ENCODE results near the gene AHNAK. TPM values are rescaled to one million over a fixed set of nuclear protein-coding genes. Genes with fewer than 3 reads are reported as not detected.

Gene AHNAK
- total and polyA plus RNA-seq, 2 experiments from 2014 or later = 167 to 548 TPM

GRCh38 chr11:62433904-62434276 is 112.7 kb downstream of the AHNAK start:
- no peaks in the 10 kb centered on the region for H3K9me3 ChIP-seq (ENCODE audit: low read depth)
- no peaks in the 10 kb centered on the region for H3K36me3 ChIP-seq (ENCODE audit: low read depth)
- no peak for TF ChIP-seq EZH2phosphoT487 (IDR thresholded peaks at IDR 0.05; ENCODE audit: insufficient read depth, low read depth)
- TF ChIP-seq EZH2 (IDR thresholded peaks at IDR 0.05; ENCODE audit: insufficient read depth, poor library complexity, severe bottlenecking) = no peak
- H4K20me1 ChIP-seq (ENCODE audit: insufficient read depth) = no peaks in the 10 kb centered on the region
- H3K4me3 ChIP-seq = no peak overlapping the region
- in situ Hi-C loops (cut with MboI) = no loop called here
- no peak overlapping the region for H3K4me2 ChIP-seq (ENCODE audit: unreplicated experiment)
- no peaks in the 10 kb centered on the region for H3K9me2 ChIP-seq (ENCODE audit: insufficient read depth)
- WGBS, 2 experiments (ENCODE audit: low coverage in 1 of 2, low lambda C conversion rate in 2 of 2, missing lambda C conversion rate in 2 of 2) = 95 to 97% methylated on average over 6 of the region's 6 CpGs
- H3K4me1 ChIP-seq (ENCODE audit: insufficient read depth) = peaks cover 18% of the 10 kb centered on the region
- DNase-seq = no peak
- H3K27ac ChIP-seq = no peak overlapping the region
- H3F3A ChIP-seq (ENCODE audit: insufficient read depth) = peaks cover 25% of the 10 kb centered on the region
- no peak overlapping the region for H3K9ac ChIP-seq
- no peaks in the 10 kb centered on the region for H3K79me2 ChIP-seq (ENCODE audit: insufficient read depth)
- H2AFZ ChIP-seq = no peak overlapping the region
- H3K27me3 ChIP-seq (replicated peaks; ENCODE audit: insufficient read depth) = no peaks in the 10 kb centered on the region

DNA sequence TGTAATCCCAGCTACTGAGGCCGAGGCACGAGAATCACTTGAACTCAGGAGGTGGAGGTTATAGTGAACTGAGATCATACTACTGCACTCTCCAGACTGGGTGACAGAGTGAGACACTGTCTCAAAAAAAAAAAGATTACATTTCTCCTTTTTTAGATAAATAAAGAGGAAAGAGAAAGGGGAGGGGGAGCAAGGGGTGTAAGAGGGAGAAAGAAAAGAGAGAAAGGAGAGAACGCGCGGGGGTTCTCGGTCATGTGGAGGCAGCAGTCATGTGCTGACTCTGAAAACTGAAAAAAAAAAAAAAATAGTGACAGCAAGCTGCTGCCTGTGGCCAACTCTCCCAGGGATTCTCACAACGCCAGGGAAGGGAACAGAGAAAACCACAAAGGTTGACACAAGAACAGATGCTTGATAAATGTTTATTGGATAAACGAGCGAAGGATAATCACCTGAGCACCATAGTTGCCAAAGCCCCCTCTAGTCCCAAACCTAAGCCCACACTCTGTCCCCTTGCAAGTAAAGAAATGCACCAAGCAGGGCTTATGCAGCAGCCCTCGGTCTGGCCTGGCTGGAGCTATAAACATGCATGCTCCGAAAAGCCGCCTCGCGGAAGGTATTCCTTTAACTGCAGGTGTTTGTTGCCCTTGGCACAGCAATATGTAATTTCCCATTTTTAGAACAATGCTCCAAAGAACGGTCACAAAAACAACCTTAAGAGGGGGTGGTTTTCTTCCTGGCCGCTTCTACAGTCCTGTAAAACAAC is 113.3 kb downstream of the AHNAK start:
- Histone ChIP-seq H3K27ac (no peak overlapping the region), H3K4me3 (no peak overlapping the region), H3K36me3 (ENCODE audit: low read depth) (no peaks in the 10 kb centered on the region), H3K4me1 (ENCODE audit: insufficient read depth) (peaks cover 22% of the 10 kb centered on the region), H3K9me3 (ENCODE audit: low read depth) (no peaks in the 10 kb centered on the region), H3K9me2 (ENCODE audit: insufficient read depth) (no peaks in the 10 kb centered on the region), H3K79me2 (ENCODE audit: insufficient read depth) (no peaks in the 10 kb centered on the region), H3K27me3 (replicated peaks; ENCODE audit: insufficient read depth) (no peaks in the 10 kb centered on the region), H4K20me1 (ENCODE audit: insufficient read depth) (no peaks in the 10 kb centered on the region), H3F3A (ENCODE audit: insufficient read depth) (peaks cover 31% of the 10 kb centered on the region), H3K4me2 (ENCODE audit: unreplicated experiment) (no peak overlapping the region), H3K9ac (no peak overlapping the region), H2AFZ (no peak overlapping the region)
- 86 to 92% methylated on average over 12 to 16 of the region's 16 CpGs for WGBS, 2 experiments (ENCODE audit: low coverage in 1 of 2, low lambda C conversion rate in 2 of 2, missing lambda C conversion rate in 2 of 2)
- DNase-seq = no peak
- in situ Hi-C loops (cut with MboI) = no loop called here
- TF ChIP-seq EZH2phosphoT487 (IDR thresholded peaks at IDR 0.05; ENCODE audit: insufficient read depth, low read depth) (no peak), EZH2 (IDR thresholded peaks at IDR 0.05; ENCODE audit: insufficient read depth, poor library complexity, severe bottlenecking) (no peak)

GRCh38 chr11:62432695-62433094 is 113.9 kb downstream of the AHNAK start:
- H3K4me3 ChIP-seq = no peak overlapping the region
- H3K9me3 ChIP-seq (ENCODE audit: low read depth) = no peaks in the 10 kb centered on the region
- no peak overlapping the region for H3K27ac ChIP-seq
- no peak overlapping the region for H3K9ac ChIP-seq
- 92 to 93% methylated on average over 9 of the region's 9 CpGs for WGBS, 2 experiments (ENCODE audit: low coverage in 1 of 2, low lambda C conversion rate in 2 of 2, missing lambda C conversion rate in 2 of 2)
- in situ Hi-C loops (cut with MboI) = no loop called here
- no peaks in the 10 kb centered on the region for H3K27me3 ChIP-seq (replicated peaks; ENCODE audit: insufficient read depth)
- H3K79me2 ChIP-seq (ENCODE audit: insufficient read depth) = no peaks in the 10 kb centered on the region
- H4K20me1 ChIP-seq (ENCODE audit: insufficient read depth) = no peaks in the 10 kb centered on the region
- H3K9me2 ChIP-seq (ENCODE audit: insufficient read depth) = no peaks in the 10 kb centered on the region
- TF ChIP-seq EZH2 (IDR thresholded peaks at IDR 0.05; ENCODE audit: insufficient read depth, poor library complexity, severe bottlenecking) (no peak), EZH2phosphoT487 (IDR thresholded peaks at IDR 0.05; ENCODE audit: insufficient read depth, low read depth) (no peak)
- no peak overlapping the region for H3K4me2 ChIP-seq (ENCODE audit: unreplicated experiment)
- no peak overlapping the region for H2AFZ ChIP-seq
- H3K36me3 ChIP-seq (ENCODE audit: low read depth) = no peaks in the 10 kb centered on the region
- peaks cover 28% of the 10 kb centered on the region for H3K4me1 ChIP-seq (ENCODE audit: insufficient read depth)
- DNase-seq = no peak
- H3F3A ChIP-seq (ENCODE audit: insufficient read depth) = peaks cover 36% of the 10 kb centered on the region

GRCh38 chr11:62431171-62431901 is 115.3 kb downstream of the AHNAK start:
- no peak for TF ChIP-seq EZH2phosphoT487 (IDR thresholded peaks at IDR 0.05; ENCODE audit: insufficient read depth, low read depth)
- no peak for TF ChIP-seq EZH2 (IDR thresholded peaks at IDR 0.05; ENCODE audit: insufficient read depth, poor library complexity, severe bottlenecking)
- peak overlapping the region; percentile 53 for H3K4me3 ChIP-seq
- 7 to 8% methylated on average over 11 of the region's 11 CpGs for WGBS, 2 experiments (ENCODE audit: low coverage in 1 of 2, low lambda C conversion rate in 2 of 2, missing lambda C conversion rate in 2 of 2)
- H3K9me2 ChIP-seq (ENCODE audit: insufficient read depth) = no peaks in the 10 kb centered on the region
- H3K27me3 ChIP-seq (replicated peaks; ENCODE audit: insufficient read depth) = no peaks in the 10 kb centered on the region
- H3K36me3 ChIP-seq (ENCODE audit: low read depth) = no peaks in the 10 kb centered on the region
- DNase-seq = peak; percentile 82
- H3K9me3 ChIP-seq (ENCODE audit: low read depth) = no peaks in the 10 kb centered on the region
- no peaks in the 10 kb centered on the region for H3K79me2 ChIP-seq (ENCODE audit: insufficient read depth)
- H2AFZ ChIP-seq = peak overlapping the region; percentile 60
- peaks cover 41% of the 10 kb centered on the region for H3K4me1 ChIP-seq (ENCODE audit: insufficient read depth)
- H3F3A ChIP-seq (ENCODE audit: insufficient read depth) = peaks cover 50% of the 10 kb centered on the region
- in situ Hi-C loops (cut with MboI) = no loop called here
- H3K27ac ChIP-seq = peak overlapping the region; percentile 74
- H3K9ac ChIP-seq = peak overlapping the region; percentile 37; the same call in 1 of the 2 replicates
- no peaks in the 10 kb centered on the region for H4K20me1 ChIP-seq (ENCODE audit: insufficient read depth)
- peak overlapping the region; percentile 81 for H3K4me2 ChIP-seq (ENCODE audit: unreplicated experiment)
